Right atrium auricular region (tissue), 2 donors: ENCODE results near the gene BCL2L11. TPM values are rescaled to one million over a fixed set of nuclear protein-coding genes. Genes with fewer than 3 reads are reported as not detected.

Source experiments
- DNase-seq: peaks from one replicate; pipeline ENCODE4 v3.0.0-alpha.2; 2019; ENCODE audit warnings: low spot score
- H3K27ac ChIP-seq, 2 donors: fragments of 200-600 bp; sonication (generic); 1 replicate in 1 of 2; 2 replicates in 1 of 2; pipeline ENCODE4 v1.5.1; 2016 to 2019
- H3K27me3 ChIP-seq, 2 donors: fragments of 200-600 bp; sonication (generic); one replicate each; pipeline versions ENCODE4 v1.5.1 to v1.6.0; 2017 to 2019
- H3K36me3 ChIP-seq: fragments of 200-600 bp; sonication (generic); one replicate; pipeline ENCODE4 v1.5.1; 2016
- H3K4me1 ChIP-seq, 2 donors: fragments of 200-600 bp; sonication (generic); one replicate each; pipeline versions ENCODE4 v1.5.1 to v1.6.0; 2017 to 2019
- H3K4me3 ChIP-seq, 2 donors: fragments of 200-600 bp; sonication (generic); 1 replicate in 1 of 2; 2 replicates in 1 of 2; pipeline ENCODE4 v1.5.1; 2017 to 2019; ENCODE audit warnings: mild to moderate bottlenecking in 1 of 2, moderate library complexity in 1 of 2
- H3K9me3 ChIP-seq, 2 donors: fragments of 200-600 bp; sonication (generic); one replicate each; pipeline ENCODE4 v1.5.1; 2019
- CTCF ChIP-seq, 2 donors: fragments of 200-600 bp; sonication (generic); IDR thresholded peaks; one replicate each; pipeline ENCODE4 v1.5.1; 2019; ENCODE audit warnings: antibody characterized with exemption in 2 of 2
- total RNA-seq, 2 donors: library from RNA; depleted of rRNA; stranded (reverse); fragments of >200 nt; gene quantifications; one replicate each; pipeline ENCODE4 v1.1.0, GENCODE V29; 2016

BCL2L11 gene
- total RNA-seq, 2 donors from 2014 or later = 9.2 to 14.0 TPM

- Histone ChIP-seq H3K4me3 (no peak overlapping the region), H3K4me1 (peaks cover 0 to 10% of the 10 kb centered on the region in 2 donors), H3K36me3 (no peaks in the 10 kb centered on the region), H3K27ac (no peak overlapping the region), H3K9me3 (no peaks in the 10 kb centered on the region), H3K27me3 (no peaks in the 10 kb centered on the region)
- no peak for DNase-seq
- TF ChIP-seq CTCF (IDR thresholded peaks at IDR 0.05) = no peak
Observed at GRCh38 chr2:111133603-111134002, 12.9 kb downstream of the BCL2L11 start.

GRCh38 chr2:111134055-111134454, 13.3 kb downstream of the BCL2L11 start:
- peak in 1 of 2 donors; percentile 39 for TF ChIP-seq CTCF (IDR thresholded peaks at IDR 0.05)
- no peak overlapping the region for H3K4me3 ChIP-seq
- H3K9me3 ChIP-seq = no peaks in the 10 kb centered on the region
- no peaks in the 10 kb centered on the region for H3K27me3 ChIP-seq
- DNase-seq = no peak
- H3K4me1 ChIP-seq = peaks cover 0 to 14% of the 10 kb centered on the region in 2 donors
- no peaks in the 10 kb centered on the region for H3K36me3 ChIP-seq
- no peak overlapping the region for H3K27ac ChIP-seq

- Histone ChIP-seq H3K4me1 (peaks cover 0 to 22% of the 10 kb centered on the region in 2 donors), H3K27ac (no peak overlapping the region)
Observed at GRCh38 chr2:111135237-111135909, 14.7 kb downstream of the BCL2L11 start.

GRCh38 chr2:111135910-111136297, 15.2 kb downstream of the BCL2L11 start:
- Histone ChIP-seq H3K9me3 (no peaks in the 10 kb centered on the region), H3K4me1 (peaks cover 0 to 22% of the 10 kb centered on the region in 2 donors), H3K36me3 (no peaks in the 10 kb centered on the region), H3K27ac (no peak overlapping the region), H3K4me3 (no peak overlapping the region), H3K27me3 (no peaks in the 10 kb centered on the region)
- DNase-seq = no peak
- peak in 1 of 2 donors; percentile 50 for TF ChIP-seq CTCF (IDR thresholded peaks at IDR 0.05)

More at GRCh38 chr2:111135237-111135909, 14.7 kb downstream of the BCL2L11 start:
- Histone ChIP-seq H3K27me3 (no peaks in the 10 kb centered on the region), H3K4me3 (no peak overlapping the region), H3K9me3 (no peaks in the 10 kb centered on the region), H3K36me3 (no peaks in the 10 kb centered on the region)
- no peak for DNase-seq
- no peak for TF ChIP-seq CTCF (IDR thresholded peaks at IDR 0.05)

- Histone ChIP-seq H3K36me3 (no peaks in the 10 kb centered on the region), H3K27ac (no peak overlapping the region), H3K4me1 (peaks cover 0 to 22% of the 10 kb centered on the region in 2 donors), H3K27me3 (no peaks in the 10 kb centered on the region), H3K4me3 (no peak overlapping the region), H3K9me3 (no peaks in the 10 kb centered on the region)
- no peak for TF ChIP-seq CTCF (IDR thresholded peaks at IDR 0.05)
- no peak for DNase-seq
Observed at GRCh38 chr2:111138839-111139238, 18.1 kb downstream of the BCL2L11 start.
